ENCODE measurements around the gene SCUBE2.

DNA sequence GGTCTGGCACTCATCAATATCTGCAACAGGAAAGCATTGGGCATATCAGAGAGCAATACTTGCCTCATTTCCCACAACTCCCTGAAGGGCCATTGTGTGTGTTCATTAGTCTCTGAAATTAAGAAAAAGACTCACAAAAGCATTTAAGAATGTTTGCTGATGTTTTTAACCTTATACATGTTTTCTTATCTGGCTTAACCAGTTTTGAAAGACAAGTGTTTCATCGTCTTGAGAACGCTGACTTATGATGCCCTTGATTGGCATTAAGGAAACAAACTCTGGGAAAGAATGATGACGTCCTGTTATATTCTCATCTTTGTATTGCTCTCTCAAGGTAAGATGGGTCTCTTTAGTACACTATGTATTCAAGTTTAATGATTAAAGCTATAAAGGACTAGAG lies 32.0 kb downstream of the SCUBE2 start:
- TF ChIP-seq, protein P1, sequence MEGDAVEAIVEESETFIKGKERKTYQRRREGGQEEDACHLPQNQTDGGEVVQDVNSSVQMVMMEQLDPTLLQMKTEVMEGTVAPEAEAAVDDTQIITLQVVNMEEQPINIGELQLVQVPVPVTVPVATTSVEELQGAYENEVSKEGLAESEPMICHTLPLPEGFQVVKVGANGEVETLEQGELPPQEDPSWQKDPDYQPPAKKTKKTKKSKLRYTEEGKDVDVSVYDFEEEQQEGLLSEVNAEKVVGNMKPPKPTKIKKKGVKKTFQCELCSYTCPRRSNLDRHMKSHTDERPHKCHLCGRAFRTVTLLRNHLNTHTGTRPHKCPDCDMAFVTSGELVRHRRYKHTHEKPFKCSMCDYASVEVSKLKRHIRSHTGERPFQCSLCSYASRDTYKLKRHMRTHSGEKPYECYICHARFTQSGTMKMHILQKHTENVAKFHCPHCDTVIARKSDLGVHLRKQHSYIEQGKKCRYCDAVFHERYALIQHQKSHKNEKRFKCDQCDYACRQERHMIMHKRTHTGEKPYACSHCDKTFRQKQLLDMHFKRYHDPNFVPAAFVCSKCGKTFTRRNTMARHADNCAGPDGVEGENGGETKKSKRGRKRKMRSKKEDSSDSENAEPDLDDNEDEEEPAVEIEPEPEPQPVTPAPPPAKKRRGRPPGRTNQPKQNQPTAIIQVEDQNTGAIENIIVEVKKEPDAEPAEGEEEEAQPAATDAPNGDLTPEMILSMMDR (conservative IDR thresholded peaks at IDR 0.05; ENCODE audit: low read depth, low read length) = no peak
- TF ChIP-seq EZH2 (IDR thresholded peaks at IDR 0.05; ENCODE audit: low read length, unreplicated experiment) = no peak
- TF ChIP-seq EZH2phosphoT487 (IDR thresholded peaks at IDR 0.05; ENCODE audit: borderline replicate concordance, low read length) = no peak

Data from PC-3 (cell line).